Measurements from ENCODE around the gene RBM20. TPM values are rescaled to one million over a fixed set of nuclear protein-coding genes. Genes with fewer than 3 reads are reported as not detected.

Gene RBM20
- total RNA-seq, 1 donor from 2014 or later, result 1.0 TPM

- Mint-ChIP-seq H3K36me3 (ENCODE audit: low read depth, unreplicated experiment) (no peaks in the 10 kb centered on the region), H3K27ac (ENCODE audit: unreplicated experiment) (no peak overlapping the region), H3K4me1 (ENCODE audit: unreplicated experiment) (peaks cover 8% of the 10 kb centered on the region), H3K4me3 (ENCODE audit: unreplicated experiment) (no peak overlapping the region), H3K9me3 (ENCODE audit: unreplicated experiment) (no peaks in the 10 kb centered on the region), H3K27me3 (ENCODE audit: unreplicated experiment) (peaks cover 3% of the 10 kb centered on the region)
- DNase-seq (ENCODE audit: low spot score), result no peak
- no peak for TF ChIP-seq CTCF (IDR thresholded peaks at IDR 0.05; ENCODE audit: unreplicated experiment)
These were observed 140.1 kb downstream of the RBM20 start for GRCh38 chr10:110784198-110784597.

GRCh38 chr10:110786172-110786571, 142.0 kb downstream of the RBM20 start:
- no peak for TF ChIP-seq CTCF (IDR thresholded peaks at IDR 0.05; ENCODE audit: unreplicated experiment)
- peaks cover 3% of the 10 kb centered on the region for H3K27me3 Mint-ChIP-seq (ENCODE audit: unreplicated experiment)
- H3K9me3 Mint-ChIP-seq (ENCODE audit: unreplicated experiment), result no peaks in the 10 kb centered on the region
- no peak overlapping the region for H3K4me3 Mint-ChIP-seq (ENCODE audit: unreplicated experiment)
- no peak overlapping the region for H3K27ac Mint-ChIP-seq (ENCODE audit: unreplicated experiment)
- no peaks in the 10 kb centered on the region for H3K36me3 Mint-ChIP-seq (ENCODE audit: low read depth, unreplicated experiment)
- peaks cover 8% of the 10 kb centered on the region for H3K4me1 Mint-ChIP-seq (ENCODE audit: unreplicated experiment)
- DNase-seq (ENCODE audit: low spot score), result no peak

GRCh38 chr10:110788620-110789385, 144.7 kb downstream of the RBM20 start:
- no peak for TF ChIP-seq CTCF (IDR thresholded peaks at IDR 0.05; ENCODE audit: unreplicated experiment)
- no peak overlapping the region for H3K4me3 Mint-ChIP-seq (ENCODE audit: unreplicated experiment)
- no peaks in the 10 kb centered on the region for H3K36me3 Mint-ChIP-seq (ENCODE audit: low read depth, unreplicated experiment)
- H3K9me3 Mint-ChIP-seq (ENCODE audit: unreplicated experiment), result no peaks in the 10 kb centered on the region
- no peak overlapping the region for H3K27ac Mint-ChIP-seq (ENCODE audit: unreplicated experiment)
- peaks cover 1% of the 10 kb centered on the region for H3K27me3 Mint-ChIP-seq (ENCODE audit: unreplicated experiment)
- DNase-seq (ENCODE audit: low spot score), result no peak
- H3K4me1 Mint-ChIP-seq (ENCODE audit: unreplicated experiment), result peaks cover 13% of the 10 kb centered on the region

GRCh38 chr10:110789604-110790433, 145.7 kb downstream of the RBM20 start:
- Mint-ChIP-seq H3K27me3 (ENCODE audit: unreplicated experiment) (peaks cover 1% of the 10 kb centered on the region), H3K9me3 (ENCODE audit: unreplicated experiment) (no peaks in the 10 kb centered on the region), H3K36me3 (ENCODE audit: low read depth, unreplicated experiment) (no peaks in the 10 kb centered on the region), H3K27ac (ENCODE audit: unreplicated experiment) (no peak overlapping the region), H3K4me3 (ENCODE audit: unreplicated experiment) (no peak overlapping the region), H3K4me1 (ENCODE audit: unreplicated experiment) (peaks cover 5% of the 10 kb centered on the region)
- TF ChIP-seq CTCF (IDR thresholded peaks at IDR 0.05; ENCODE audit: unreplicated experiment), result no peak
- DNase-seq (ENCODE audit: low spot score), result no peak
